Kidney tubule cell (primary cell): ENCODE results near the gene CCDC116.
A peak's percentile ranks its signal among the peaks of the same experiment; 100 is the strongest.

Experiments
- DNase-seq: peaks from one replicate; pipeline ENCODE4 v3.0.0-alpha.2; 2018; ENCODE audit warnings: low spot score

CCDC116 gene

GRCh38 chr22:21681566-21682370 is 49.2 kb downstream of the CCDC116 start:
- peak; percentile 49 for DNase-seq

GRCh38 chr22:21682385-21683175 is 50.0 kb downstream of the CCDC116 start:
- DNase-seq = peak; percentile 62

- DNase-seq = no peak
Measured at GRCh38 chr22:21683401-21683811, 50.8 kb downstream of the CCDC116 start.

- no peak for DNase-seq
Measured at GRCh38 chr22:21684492-21685163, 52.1 kb downstream of the CCDC116 start.

GRCh38 chr22:21685164-21685513 is 52.6 kb downstream of the CCDC116 start:
- no peak for DNase-seq

GRCh38 chr22:21686193-21686608 is 53.6 kb downstream of the CCDC116 start:
- no peak for DNase-seq
